Bone marrow (tissue), 2 donors: Measurements from ENCODE around the gene STAB1.

ENCODE experiments used
- DNase-seq, 2 donors: peaks; one replicate each; lab custom pipeline; 2025; lab: John Stamatoyannopoulos, UW

Gene STAB1

GRCh38 chr3:52458031-52458760 is 36.9 kb upstream of the STAB1 start:
- no peak for DNase-seq

- DNase-seq = no peak
These were observed 36.2 kb upstream of the STAB1 start for GRCh38 chr3:52458770-52459545.

- DNase-seq = no peak
These were observed 33.3 kb upstream of the STAB1 start for GRCh38 chr3:52461874-52462273.

- DNase-seq = no peak
These were observed 31.7 kb upstream of the STAB1 start for GRCh38 chr3:52463416-52463815.

- DNase-seq = no peak
These were observed 26.8 kb upstream of the STAB1 start for GRCh38 chr3:52468336-52468735.

GRCh38 chr3:52469001-52469400 is 26.1 kb upstream of the STAB1 start:
- DNase-seq = no peak

- DNase-seq = no peak
These were observed 24.2 kb upstream of the STAB1 start for GRCh38 chr3:52470920-52471319.

GRCh38 chr3:52471371-52472238 is 23.5 kb upstream of the STAB1 start:
- peak; percentile 23 to 34 for DNase-seq

- no peak for DNase-seq
These were observed 22.7 kb upstream of the STAB1 start for GRCh38 chr3:52472239-52473000.

GRCh38 chr3:52473026-52473425 is 22.1 kb upstream of the STAB1 start:
- no peak for DNase-seq

GRCh38 chr3:52477076-52477795 is 17.9 kb upstream of the STAB1 start:
- no peak for DNase-seq

- DNase-seq = no peak
These were observed 17.4 kb upstream of the STAB1 start for GRCh38 chr3:52477796-52478095.

- peak in 1 of 2 donors; percentile 1 for DNase-seq
These were observed 15.9 kb upstream of the STAB1 start for GRCh38 chr3:52479037-52479876.

GRCh38 chr3:52479877-52480575 is 15.1 kb upstream of the STAB1 start:
- no peak for DNase-seq

GRCh38 chr3:52480768-52481715 is 14.1 kb upstream of the STAB1 start:
- no peak for DNase-seq

- no peak for DNase-seq
These were observed 13.2 kb upstream of the STAB1 start for GRCh38 chr3:52481819-52482521.

- DNase-seq = no peak
These were observed 12.1 kb upstream of the STAB1 start for GRCh38 chr3:52483081-52483480.
